Activated T-cell treated with anti-CD3 and anti-CD28 coated beads for 4 hours (primary cell): ENCODE results near the gene DYDC1.
"Not testable (repeated sequence)": the region's sequence is repeated elsewhere in the genome, so short reads cannot be mapped to it uniquely, and the experiment has no call there.

Source experiments
- DNase-seq: peaks from one replicate; pipeline ENCODE4 v3.0.0-alpha.2; 2020

DYDC1 gene

GRCh38 chr10:80356563-80356988 is at the start of gene DYDC1, which contains the start of gene DYDC2:
DYDC1 (minus strand) TSS chr10:80356755; CDS start chr10:80352601, 4,154 bp downstream.
DYDC2 (plus strand) TSS chr10:80356781; CDS start chr10:80362444, 5,663 bp downstream.
- no peak for DNase-seq

- DNase-seq: no peak
Measured at GRCh38 chr10:80406204-80406603, 49.6 kb upstream of the DYDC1 start.

- no peak for DNase-seq
Measured at GRCh38 chr10:80405626-80406025, 49.1 kb upstream of the DYDC1 start.

GRCh38 chr10:80405035-80405434 is 48.5 kb upstream of the DYDC1 start:
- no peak for DNase-seq

GRCh38 chr10:80400136-80400804 is 43.7 kb upstream of the DYDC1 start:
- no peak for DNase-seq

- DNase-seq: no peak
Measured at GRCh38 chr10:80397014-80397413, 40.5 kb upstream of the DYDC1 start.

GRCh38 chr10:80394358-80394916 is 37.9 kb upstream of the DYDC1 start:
- DNase-seq: no peak

GRCh38 chr10:80392250-80392649 is 35.7 kb upstream of the DYDC1 start:
- DNase-seq: no peak

- DNase-seq: no peak
Measured at GRCh38 chr10:80390740-80391139, 34.2 kb upstream of the DYDC1 start.

- peak; percentile 14 for DNase-seq
Measured at GRCh38 chr10:80382989-80383388, 26.4 kb upstream of the DYDC1 start.

- DNase-seq: no peak
Measured at GRCh38 chr10:80380185-80380584, 23.6 kb upstream of the DYDC1 start.

GRCh38 chr10:80379701-80380100 is 23.1 kb upstream of the DYDC1 start:
- no peak for DNase-seq

- no peak for DNase-seq
Measured at GRCh38 chr10:80373502-80373901, 16.9 kb upstream of the DYDC1 start.

GRCh38 chr10:80372675-80373074 is 16.1 kb upstream of the DYDC1 start:
- DNase-seq: no peak

- no peak for DNase-seq
Measured at GRCh38 chr10:80371467-80371866, 14.9 kb upstream of the DYDC1 start.

GRCh38 chr10:80365510-80365909 is 9.0 kb upstream of the DYDC1 start:
- DNase-seq: no peak

GRCh38 chr10:80359644-80360043 is 3.1 kb upstream of the DYDC1 start:
- DNase-seq: no peak

GRCh38 chr10:80358925-80359324 is 2.4 kb upstream of the DYDC1 start:
- DNase-seq: not testable (repeated sequence)

- DNase-seq: no peak
Measured at GRCh38 chr10:80357851-80358125, 1.2 kb upstream of the DYDC1 start.

GRCh38 chr10:80356989-80357850 is 665 bp upstream of the DYDC1 start:
- no peak for DNase-seq

GRCh38 chr10:80351220-80351619 is 5.3 kb downstream of the DYDC1 start:
- DNase-seq: no peak

GRCh38 chr10:80350251-80350650 is 6.3 kb downstream of the DYDC1 start:
- DNase-seq: no peak

- no peak for DNase-seq
Measured at GRCh38 chr10:80344912-80345311, 11.6 kb downstream of the DYDC1 start.

GRCh38 chr10:80344276-80344675 is 12.3 kb downstream of the DYDC1 start:
- no peak for DNase-seq
